WERI-Rb-1 (cell line): ENCODE measurements around the gene LGALS1.
"Not testable (repeated sequence)": the region's sequence is repeated elsewhere in the genome, so short reads cannot be mapped to it uniquely, and the experiment has no call there.

Source experiments
- DNase-seq: peaks from one replicate; pipeline ENCODE4 v3.0.0-alpha.2; 2020
- H3K27ac ChIP-seq: fragments of 250-450 bp; sonication (Bioruptor Pico); 2 replicates; pipeline ENCODE4 v1.5.1; 2020; ENCODE audit warnings: mild to moderate bottlenecking, moderate library complexity
- H3K27me3 ChIP-seq: fragments of 250-450 bp; sonication (Bioruptor Pico); 2 replicates; pipeline ENCODE4 v1.5.1; 2021; ENCODE audit warnings: mild to moderate bottlenecking, low read depth, moderate library complexity; ENCODE audit not compliant: insufficient read depth, severe bottlenecking
- H3K36me3 ChIP-seq: fragments of 250-450 bp; sonication (Bioruptor Pico); 2 replicates; pipeline ENCODE4 v1.5.1; 2020; ENCODE audit warnings: mild to moderate bottlenecking, moderate library complexity
- H3K4me3 ChIP-seq: 2 replicates; pipeline ENCODE4 v1.5.1; 2011; ENCODE audit warnings: low read depth, mild to moderate bottlenecking, control low read depth, low read length
- H3K9me3 ChIP-seq: fragments of 250-450 bp; sonication (Bioruptor Pico); 2 replicates; pipeline ENCODE4 v1.5.1; 2021; ENCODE audit warnings: mild to moderate bottlenecking, moderate library complexity; ENCODE audit not compliant: severe bottlenecking
- TF ChIP-seq, protein P1 (sequence below): IDR thresholded peaks from 2 replicates; pipeline ENCODE4 v1.5.1; 2011; ENCODE audit warnings: low read depth, mild to moderate bottlenecking, control low read depth, inconsistent platforms, low read length

The LGALS1 gene

DNA sequence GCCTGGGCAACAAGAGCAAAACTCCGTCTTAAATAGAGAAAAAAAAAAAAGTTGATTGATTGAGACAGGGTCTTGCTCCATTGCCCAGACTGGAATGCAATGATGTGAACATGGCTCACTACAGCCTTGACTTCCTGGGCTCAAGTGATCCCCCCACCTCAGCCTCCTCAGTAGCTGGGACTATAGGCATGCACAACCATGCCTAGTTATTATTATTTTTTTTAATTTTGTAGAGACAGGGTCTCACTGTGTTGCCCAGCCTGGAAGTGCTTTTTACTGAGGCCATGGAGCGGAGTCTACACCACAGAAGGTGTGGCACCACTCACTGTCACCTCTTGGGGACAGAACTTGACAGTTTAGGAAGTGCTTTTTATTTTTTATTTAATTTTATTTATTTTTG lies 39.2 kb downstream of the LGALS1 start:
- Histone ChIP-seq H3K27me3 (no peaks in the 10 kb centered on the region), H3K36me3 (no peaks in the 10 kb centered on the region), H3K4me3 (no peak overlapping the region), H3K27ac (no peak overlapping the region), H3K9me3 (no peaks in the 10 kb centered on the region)
- DNase-seq = no peak
- TF ChIP-seq, protein P1, sequence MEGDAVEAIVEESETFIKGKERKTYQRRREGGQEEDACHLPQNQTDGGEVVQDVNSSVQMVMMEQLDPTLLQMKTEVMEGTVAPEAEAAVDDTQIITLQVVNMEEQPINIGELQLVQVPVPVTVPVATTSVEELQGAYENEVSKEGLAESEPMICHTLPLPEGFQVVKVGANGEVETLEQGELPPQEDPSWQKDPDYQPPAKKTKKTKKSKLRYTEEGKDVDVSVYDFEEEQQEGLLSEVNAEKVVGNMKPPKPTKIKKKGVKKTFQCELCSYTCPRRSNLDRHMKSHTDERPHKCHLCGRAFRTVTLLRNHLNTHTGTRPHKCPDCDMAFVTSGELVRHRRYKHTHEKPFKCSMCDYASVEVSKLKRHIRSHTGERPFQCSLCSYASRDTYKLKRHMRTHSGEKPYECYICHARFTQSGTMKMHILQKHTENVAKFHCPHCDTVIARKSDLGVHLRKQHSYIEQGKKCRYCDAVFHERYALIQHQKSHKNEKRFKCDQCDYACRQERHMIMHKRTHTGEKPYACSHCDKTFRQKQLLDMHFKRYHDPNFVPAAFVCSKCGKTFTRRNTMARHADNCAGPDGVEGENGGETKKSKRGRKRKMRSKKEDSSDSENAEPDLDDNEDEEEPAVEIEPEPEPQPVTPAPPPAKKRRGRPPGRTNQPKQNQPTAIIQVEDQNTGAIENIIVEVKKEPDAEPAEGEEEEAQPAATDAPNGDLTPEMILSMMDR = no peak

DNA sequence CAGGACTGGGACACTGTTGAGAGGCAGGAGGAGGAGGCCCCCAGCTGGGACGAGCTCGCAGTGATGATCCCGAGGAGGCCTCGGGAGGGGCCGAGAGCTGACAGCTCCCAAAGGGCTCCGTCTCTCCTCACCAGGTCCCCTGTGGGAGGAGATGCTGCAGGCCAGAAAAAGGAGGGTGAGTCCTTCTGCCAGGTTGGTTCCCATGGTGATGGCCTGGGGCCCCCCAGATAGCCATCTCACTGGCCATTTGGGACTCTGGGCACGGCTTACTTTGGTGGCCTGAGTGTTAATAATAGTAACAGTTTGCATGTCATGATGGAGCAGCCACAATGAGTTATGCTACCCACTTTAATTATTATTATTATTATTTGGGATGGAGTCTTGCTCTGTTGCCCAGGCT lies 40.3 kb downstream of the LGALS1 start:
- TF ChIP-seq, protein P1 = no peak
- H3K9me3 ChIP-seq = no peaks in the 10 kb centered on the region
- H3K27me3 ChIP-seq = no peaks in the 10 kb centered on the region
- no peak overlapping the region for H3K27ac ChIP-seq
- no peak overlapping the region for H3K4me3 ChIP-seq
- no peak for DNase-seq
- H3K36me3 ChIP-seq = no peaks in the 10 kb centered on the region

DNA sequence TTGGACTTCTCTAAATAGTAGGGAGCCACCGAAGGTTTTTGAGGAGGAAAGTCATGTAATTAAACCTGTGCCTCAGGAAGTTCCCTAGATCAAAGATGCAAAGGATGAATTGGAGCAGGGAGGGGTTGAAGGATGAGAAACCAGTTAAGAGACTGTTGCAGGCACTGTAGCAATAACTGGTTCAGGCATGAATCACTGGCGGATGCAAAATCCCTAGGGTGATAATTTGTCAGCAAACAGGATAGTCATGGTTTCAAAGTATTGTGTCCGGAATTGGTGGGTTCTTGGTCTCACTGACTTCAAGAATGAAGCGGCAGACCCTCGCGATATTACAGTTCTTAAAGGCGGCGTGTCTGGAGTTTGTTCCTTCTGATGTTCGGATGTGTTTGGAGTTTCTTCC lies 41.3 kb downstream of the LGALS1 start:
- H3K36me3 ChIP-seq = no peaks in the 10 kb centered on the region
- H3K9me3 ChIP-seq = no peaks in the 10 kb centered on the region
- DNase-seq = no peak
- TF ChIP-seq, protein P1 = no peak
- no peaks in the 10 kb centered on the region for H3K27me3 ChIP-seq
- H3K27ac ChIP-seq = no peak overlapping the region
- no peak overlapping the region for H3K4me3 ChIP-seq

DNA sequence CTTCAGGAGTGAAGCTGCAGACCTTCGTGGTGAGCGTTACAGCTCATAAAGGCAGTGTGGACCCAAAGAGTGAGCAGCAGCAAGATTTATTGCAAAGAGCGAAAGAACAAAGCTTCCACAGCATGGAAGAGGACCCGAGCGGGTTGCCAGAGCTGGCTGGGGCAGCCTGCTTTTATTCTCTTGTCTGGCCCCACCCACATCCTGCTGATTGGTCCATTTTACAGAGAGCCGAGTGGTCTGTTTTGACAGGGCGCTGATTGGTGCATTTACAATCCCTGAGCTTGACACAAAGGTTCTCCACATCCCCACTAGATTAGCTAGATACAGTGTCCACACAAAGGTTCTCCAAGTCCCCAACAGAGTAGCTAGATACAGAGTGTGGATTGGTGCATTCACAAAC lies 41.8 kb downstream of the LGALS1 start:
- H3K27me3 ChIP-seq, H3K36me3 ChIP-seq, H3K4me3 ChIP-seq, H3K27ac ChIP-seq, H3K9me3 ChIP-seq, DNase-seq: not testable (repeated sequence)

DNA sequence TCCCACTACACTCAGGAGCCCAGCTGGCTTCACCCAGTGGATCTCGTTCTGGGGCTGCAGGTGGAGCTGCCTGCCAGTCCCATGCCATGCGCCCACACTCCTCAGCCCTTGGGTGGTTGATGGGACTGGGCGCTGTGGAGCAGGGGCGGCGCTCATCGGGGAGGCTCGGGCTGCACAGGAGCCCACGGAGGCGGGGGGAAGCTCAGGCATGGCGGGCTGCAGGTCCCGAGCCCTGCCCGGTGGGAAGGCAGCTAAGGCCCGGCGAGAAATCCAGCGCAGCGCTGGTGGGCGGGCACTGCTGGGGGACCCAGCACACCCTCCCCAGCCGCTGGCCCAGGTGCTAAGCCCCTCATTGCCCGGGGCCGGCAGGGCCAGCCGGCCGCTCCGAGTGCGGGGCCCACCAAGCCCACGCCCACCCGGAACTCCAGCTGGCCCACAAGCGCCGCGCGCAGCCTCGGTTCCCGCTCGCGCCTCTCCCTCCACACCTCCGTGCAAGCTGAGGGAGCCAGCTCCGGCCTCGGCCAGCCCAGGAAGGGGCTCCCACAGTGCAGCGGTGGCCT lies 42.4 kb downstream of the LGALS1 start:
- DNase-seq, H3K4me3 ChIP-seq, H3K27ac ChIP-seq, H3K9me3 ChIP-seq, H3K36me3 ChIP-seq, H3K27me3 ChIP-seq: not testable (repeated sequence)

DNA sequence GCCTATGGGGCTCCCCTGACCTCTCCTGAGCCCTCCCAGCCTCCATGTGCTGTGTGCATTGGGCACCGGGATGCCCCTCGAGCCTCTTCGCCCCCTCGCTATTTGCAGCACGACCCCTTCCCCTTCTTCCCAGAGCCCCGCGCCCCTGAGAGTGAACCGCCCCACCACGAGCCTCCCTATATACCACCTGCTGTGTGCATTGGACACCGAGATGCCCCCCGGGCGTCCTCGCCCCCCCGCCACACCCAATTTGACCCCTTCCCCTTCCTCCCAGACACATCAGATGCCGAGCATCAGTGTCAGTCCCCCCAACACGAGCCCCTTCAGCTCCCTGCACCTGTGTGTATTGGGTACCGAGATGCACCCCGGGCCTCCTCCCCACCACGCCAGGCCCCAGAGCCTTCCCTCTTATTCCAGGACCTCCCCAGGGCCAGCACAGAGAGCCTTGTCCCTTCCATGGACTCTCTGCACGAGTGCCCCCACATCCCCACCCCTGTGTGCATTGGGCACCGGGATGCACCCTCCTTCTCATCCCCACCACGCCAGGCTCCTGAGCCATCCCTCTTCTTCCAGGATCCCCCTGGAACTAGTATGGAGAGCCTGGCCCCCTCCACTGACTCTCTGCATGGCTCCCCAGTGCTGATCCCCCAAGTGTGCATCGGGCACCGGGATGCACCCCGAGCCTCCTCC lies 50.3 kb downstream of the LGALS1 start:
- H3K36me3 ChIP-seq = no peaks in the 10 kb centered on the region
- no peak for DNase-seq
- H3K4me3 ChIP-seq = no peak overlapping the region
- H3K27me3 ChIP-seq = no peaks in the 10 kb centered on the region
- TF ChIP-seq, protein P1 = no peak
- no peak overlapping the region for H3K27ac ChIP-seq
- H3K9me3 ChIP-seq = no peaks in the 10 kb centered on the region
